Measurements from ENCODE around the gene STRN3.

GRCh38 chr14:30914812-30915211 is 111.4 kb downstream of the STRN3 start:
- TF ChIP-seq CTCF (IDR thresholded peaks at IDR 0.05) (no peak), POLR2A (IDR thresholded peaks at IDR 0.05) (no peak)
